ENCODE results near the gene PYCARD.

PYCARD gene

GRCh38 chr16:31193874-31194273 is 8.7 kb downstream of the PYCARD start:
- no peak for DNase-seq
- in situ Hi-C loops (cut with MboI; ENCODE audit: low pct_unique_long_range_greater_than_20kb, low sequenced_read_pairs), result no loop called here

- in situ Hi-C loops (cut with MboI; ENCODE audit: low pct_unique_long_range_greater_than_20kb, low sequenced_read_pairs), result no loop called here
- no peak for DNase-seq
Measured at GRCh38 chr16:31192856-31193642, 9.5 kb downstream of the PYCARD start.

- DNase-seq, result no peak
Measured at GRCh38 chr16:31191697-31192428, 10.7 kb downstream of the PYCARD start.

GRCh38 chr16:31190818-31191444 is 11.6 kb downstream of the PYCARD start:
- DNase-seq, result no peak
- in situ Hi-C loops (cut with MboI; ENCODE audit: low pct_unique_long_range_greater_than_20kb, low sequenced_read_pairs), result no loop called here

More at GRCh38 chr16:31191697-31192428, 10.7 kb downstream of the PYCARD start:
- in situ Hi-C loops (cut with MboI; ENCODE audit: low pct_unique_long_range_greater_than_20kb, low sequenced_read_pairs), result no loop called here

- in situ Hi-C loops (cut with MboI; ENCODE audit: low pct_unique_long_range_greater_than_20kb, low sequenced_read_pairs), result no loop called here
- no peak for DNase-seq
Measured at GRCh38 chr16:31190061-31190460, 12.5 kb downstream of the PYCARD start.

- no peak for DNase-seq
- in situ Hi-C loops (cut with MboI; ENCODE audit: low pct_unique_long_range_greater_than_20kb, low sequenced_read_pairs), result no loop called here
Measured at GRCh38 chr16:31189412-31189778, 13.2 kb downstream of the PYCARD start.

- no peak for DNase-seq
- in situ Hi-C loops (cut with MboI; ENCODE audit: low pct_unique_long_range_greater_than_20kb, low sequenced_read_pairs), result no loop called here
Measured at GRCh38 chr16:31188450-31189411, 13.8 kb downstream of the PYCARD start.

GRCh38 chr16:31187808-31188189 is 14.8 kb downstream of the PYCARD start:
- in situ Hi-C loops (cut with MboI; ENCODE audit: low pct_unique_long_range_greater_than_20kb, low sequenced_read_pairs), result no loop called here
- no peak for DNase-seq

GRCh38 chr16:31186930-31187807 is 15.4 kb downstream of the PYCARD start:
- no peak for DNase-seq
- in situ Hi-C loops (cut with MboI; ENCODE audit: low pct_unique_long_range_greater_than_20kb, low sequenced_read_pairs), result no loop called here

GRCh38 chr16:31186176-31186575 is 16.4 kb downstream of the PYCARD start:
- in situ Hi-C loops (cut with MboI; ENCODE audit: low pct_unique_long_range_greater_than_20kb, low sequenced_read_pairs), result no loop called here
- DNase-seq, result peak; percentile 79

- in situ Hi-C loops (cut with MboI; ENCODE audit: low pct_unique_long_range_greater_than_20kb, low sequenced_read_pairs), result no loop called here
- DNase-seq, result no peak
Measured at GRCh38 chr16:31185339-31185738, 17.2 kb downstream of the PYCARD start.

GRCh38 chr16:31184888-31185287 is 17.7 kb downstream of the PYCARD start:
- DNase-seq, result no peak
- in situ Hi-C loops (cut with MboI; ENCODE audit: low pct_unique_long_range_greater_than_20kb, low sequenced_read_pairs), result no loop called here

- in situ Hi-C loops (cut with MboI; ENCODE audit: low pct_unique_long_range_greater_than_20kb, low sequenced_read_pairs), result no loop called here
- no peak for DNase-seq
Measured at GRCh38 chr16:31183432-31184428, 18.8 kb downstream of the PYCARD start.

GRCh38 chr16:31182391-31182790 is 20.2 kb downstream of the PYCARD start:
- in situ Hi-C loops (cut with MboI; ENCODE audit: low pct_unique_long_range_greater_than_20kb, low sequenced_read_pairs), result no loop called here
- DNase-seq, result no peak

GRCh38 chr16:31181102-31181830 is 21.3 kb downstream of the PYCARD start:
- DNase-seq, result peak; percentile 80
- in situ Hi-C loops (cut with MboI; ENCODE audit: low pct_unique_long_range_greater_than_20kb, low sequenced_read_pairs), result no loop called here

- in situ Hi-C loops (cut with MboI; ENCODE audit: low pct_unique_long_range_greater_than_20kb, low sequenced_read_pairs), result no loop called here
- peak; percentile 91 for DNase-seq
Measured at GRCh38 chr16:31179747-31180459, 22.7 kb downstream of the PYCARD start, which contains the start of gene FUS. Gene FUS (plus strand): TSS chr16:31180139. CDS start chr16:31180215, 76 bp downstream.
